H9 (cell line): ENCODE results near the gene PSMB3. TPM values are rescaled to one million over a fixed set of nuclear protein-coding genes. Genes with fewer than 3 reads are reported as not detected.

Experiments used
- DNase-seq: peaks from one replicate; pipeline ENCODE4 v3.0.0-alpha.2; 2017
- H2AFZ ChIP-seq: one replicate; pipeline ENCODE4 v1.6.1; 2013; ENCODE audit warnings: mild to moderate bottlenecking, low read length, control low read depth, moderate library complexity
- H2AK5ac ChIP-seq: 2 replicates; pipeline ENCODE4 v1.6.1; 2013; ENCODE audit warnings: low read length, control low read depth, mixed read lengths; ENCODE audit not compliant: insufficient read length
- H2BK120ac ChIP-seq: one replicate; pipeline ENCODE4 v1.6.1; 2013; ENCODE audit warnings: low read depth, mild to moderate bottlenecking, low read length, control low read depth, inconsistent platforms; ENCODE audit not compliant: poor library complexity, severe bottlenecking
- H2BK12ac ChIP-seq: 2 replicates; pipeline ENCODE4 v1.6.1; 2013; ENCODE audit warnings: low read length, control low read depth, mixed read lengths, low read depth; ENCODE audit not compliant: insufficient read length
- H2BK15ac ChIP-seq: 2 replicates; pipeline ENCODE4 v1.6.1; 2013; ENCODE audit warnings: low read depth, low read length, control low read depth
- H2BK20ac ChIP-seq: one replicate; pipeline ENCODE4 v1.6.1; 2013; ENCODE audit warnings: low read depth, mild to moderate bottlenecking, low read length, control low read depth, inconsistent platforms; ENCODE audit not compliant: poor library complexity, severe bottlenecking
- H2BK5ac ChIP-seq: 2 replicates; pipeline ENCODE4 v1.6.1; 2013; ENCODE audit warnings: low read length, control low read depth, mixed read lengths; ENCODE audit not compliant: insufficient read length
- H3K14ac ChIP-seq: 2 replicates; pipeline ENCODE4 v1.6.1; 2013; ENCODE audit warnings: low read length, control low read depth; ENCODE audit not compliant: insufficient read depth
- H3K18ac ChIP-seq: 2 replicates; pipeline ENCODE4 v1.6.1; 2013; ENCODE audit warnings: low read depth, mild to moderate bottlenecking, mixed read lengths, low read length, control low read depth; ENCODE audit not compliant: insufficient read length
- H3K23ac ChIP-seq: 2 replicates; pipeline ENCODE4 v1.6.1; 2013; ENCODE audit warnings: low read length, control low read depth, mixed read lengths, low read depth; ENCODE audit not compliant: insufficient read length
- H3K23me2 ChIP-seq: 2 replicates; pipeline ENCODE4 v1.6.1; 2013; ENCODE audit warnings: low read depth, mild to moderate bottlenecking, mixed read lengths, low read length, control low read depth; ENCODE audit not compliant: insufficient read length, poor library complexity, severe bottlenecking
- H3K27ac ChIP-seq: 2 replicates; pipeline ENCODE4 v1.5.1; 2013; ENCODE audit warnings: low read length, control low read depth, mixed read lengths, low read depth; ENCODE audit not compliant: insufficient read length
- H3K27me3 ChIP-seq: 2 replicates; pipeline ENCODE4 v1.6.1; 2013; ENCODE audit warnings: low read length, control low read depth, inconsistent platforms; ENCODE audit not compliant: insufficient read depth
- H3K4ac ChIP-seq: 2 replicates; pipeline ENCODE4 v1.6.1; 2013; ENCODE audit warnings: low read depth, mild to moderate bottlenecking, control low read depth, inconsistent platforms, low read length, moderate library complexity
- H3K4me1 ChIP-seq: 2 replicates; pipeline ENCODE4 v1.6.1; 2013; ENCODE audit warnings: low read length, control low read depth, inconsistent platforms; ENCODE audit not compliant: insufficient read depth
- H3K4me2 ChIP-seq: 2 replicates; pipeline ENCODE4 v1.6.1; 2013; ENCODE audit warnings: low read length, control low read depth, mixed read lengths; ENCODE audit not compliant: insufficient read length, insufficient read depth
- H3K56ac ChIP-seq: 2 replicates; pipeline ENCODE4 v1.6.1; 2013; ENCODE audit warnings: low read depth, mild to moderate bottlenecking, mixed read lengths, low read length, control low read depth; ENCODE audit not compliant: insufficient read length
- H3K79me1 ChIP-seq: 2 replicates; pipeline ENCODE4 v1.6.1; 2013; ENCODE audit warnings: low read depth, mild to moderate bottlenecking, moderate library complexity, low read length, control low read depth, inconsistent platforms; ENCODE audit not compliant: insufficient read depth, poor library complexity, severe bottlenecking
- H3K79me2 ChIP-seq: 2 replicates; pipeline ENCODE4 v1.6.1; 2013; ENCODE audit warnings: low read length, control low read depth, inconsistent platforms; ENCODE audit not compliant: insufficient read depth
- H3K9ac ChIP-seq: 2 replicates; pipeline ENCODE4 v1.6.1; 2013; ENCODE audit warnings: low read length, control low read depth, mixed read lengths; ENCODE audit not compliant: insufficient read length; ENCODE audit errors: extremely low read depth
- H3K9me3 ChIP-seq: one replicate; pipeline ENCODE4 v1.6.1; 2013; ENCODE audit warnings: low read depth, low read length, inconsistent platforms; ENCODE audit not compliant: control insufficient read depth
- H3T11ph ChIP-seq: one replicate; pipeline ENCODE4 v1.6.1; 2013; ENCODE audit warnings: mild to moderate bottlenecking, low read length, control low read depth, inconsistent platforms
- H4K20me1 ChIP-seq: one replicate; pipeline ENCODE4 v1.6.1; 2013; ENCODE audit not compliant: control insufficient read depth, insufficient read length, insufficient read depth
- H4K5ac ChIP-seq: 2 replicates; pipeline ENCODE4 v1.6.1; 2013; ENCODE audit warnings: low read depth, mild to moderate bottlenecking, mixed read lengths, low read length, control low read depth; ENCODE audit not compliant: insufficient read length
- H4K8ac ChIP-seq: replicated peaks from 2 replicates; pipeline ENCODE4 v1.6.1; 2013; ENCODE audit warnings: low read length, control low read depth, mixed read lengths, low read depth; ENCODE audit not compliant: insufficient read length
- H4K91ac ChIP-seq: 2 replicates; pipeline ENCODE4 v1.6.1; 2013; ENCODE audit warnings: low read depth, mild to moderate bottlenecking, moderate library complexity, mixed read lengths, low read length, control low read depth; ENCODE audit not compliant: insufficient read length
- H3K27ac Mint-ChIP-seq, 3 experiments: 2 replicates in 2 of 3; 3 replicates in 1 of 3; pipeline ENCODE4 v1.8.0; 2020 to 2021; ENCODE audit warnings: mixed read lengths in 3 of 3, mild to moderate bottlenecking in 1 of 3, moderate library complexity in 1 of 3
- H3K27me3 Mint-ChIP-seq: 2 replicates; pipeline ENCODE4 v1.8.0; 2021; ENCODE audit warnings: low read depth, mild to moderate bottlenecking, moderate library complexity, mixed read lengths
- H3K36me3 Mint-ChIP-seq, 3 experiments: 2 replicates in 2 of 3; 3 replicates in 1 of 3; pipeline ENCODE4 v1.8.0; 2020 to 2021; ENCODE audit warnings: low read depth in 3 of 3, mixed read lengths in 3 of 3; ENCODE audit not compliant: insufficient read depth in 1 of 3
- H3K4me1 Mint-ChIP-seq, 2 experiments: 2 replicates each; pipeline ENCODE4 v1.8.0; 2020; ENCODE audit warnings: mixed read lengths in 2 of 2
- H3K4me3 Mint-ChIP-seq, 2 experiments: 2 replicates in 1 of 2; 3 replicates in 1 of 2; pipeline ENCODE4 v1.8.0; 2020 to 2021; ENCODE audit warnings: mild to moderate bottlenecking in 2 of 2, mixed read lengths in 2 of 2, moderate library complexity in 1 of 2
- H3K9me3 Mint-ChIP-seq, 2 experiments: 2 replicates in 1 of 2; 3 replicates in 1 of 2; pipeline ENCODE4 v1.8.0; 2020; ENCODE audit warnings: mild to moderate bottlenecking in 2 of 2, mixed read lengths in 2 of 2, moderate library complexity in 1 of 2
- WGBS: extraction: QIAGEN DNeasy Blood & Tissue Kit; methylation state at CpG from one replicate; pipeline ENCODE4 v1.1.7; 2013; ENCODE audit warnings: missing lambda C conversion rate, low lambda C conversion rate, mixed read lengths; ENCODE audit not compliant: insufficient read length; ENCODE audit errors: extremely low coverage; 5-methylcytosine and 5-hydroxymethylcytosine counted together
- long read RNA-seq: library from polyadenylated mRNA; unstranded; transcript quantifications from one replicate; pipeline ENCODE4 v2.0.0, GENCODE V29; 2020
- total RNA-seq: library from RNA; stranded (reverse); gene quantifications from 2 replicates; pipeline ENCODE4 v1.2.1, GENCODE V29; 2021
- TF ChIP-seq, protein P1 (sequence below): fragments of 200-600 bp; sonication (generic); conservative IDR thresholded peaks from 3 replicates; pipeline ENCODE4 v1.8.0; 2021; ENCODE audit warnings: antibody characterized with exemption, mild to moderate bottlenecking

Gene PSMB3
- 242 and 252 TPM in 2 replicates for total RNA-seq
- long read RNA-seq, transcript PSMB3-211 (6 exons, 773 nt), result major isoform, 151 of 161 reads
- long read RNA-seq, partial matches to known transcripts, result 4 of 161 reads
- long read RNA-seq, other reads (novel, unspliced or antisense), result 1 of 161 reads

- H3K36me3 Mint-ChIP-seq, result peaks cover 17 to 28% (median 25%) of the 10 kb centered on the region in 3 experiments
- 0 out of 2 replicates have a peak, but pooled peaks cover 2% of the 10 kb centered on the region for H3K79me2 ChIP-seq
- peak within 1 kb of the TSS; percentile 97 for H3K4me3 Mint-ChIP-seq
Observed at GRCh38 chr17:38752308-38753070, at the start of gene PSMB3. Gene PSMB3 (plus strand): TSS chr17:38752741. CDS start chr17:38752827, 86 bp downstream.

More at GRCh38 chr17:38752308-38753070, at the start of gene PSMB3:
- no peaks in the 10 kb centered on the region for H3K79me1 ChIP-seq
- no peak within 1 kb of the TSS for H2BK12ac ChIP-seq
- no peak within 1 kb of the TSS for H4K91ac ChIP-seq
- H3K18ac ChIP-seq, result peak within 1 kb of the TSS; percentile 68
- no peak within 1 kb of the TSS for H3K4ac ChIP-seq
- no peak within 1 kb of the TSS for H3K56ac ChIP-seq
- no peak within 1 kb of the TSS for H2BK20ac ChIP-seq
- H3K14ac ChIP-seq, result peak within 1 kb of the TSS; percentile 74
- peaks cover 29% of the 10 kb centered on the region for H3K23me2 ChIP-seq
- no peak within 1 kb of the TSS for H2BK120ac ChIP-seq
- H3K27me3 Mint-ChIP-seq, result peaks cover 11% of the 10 kb centered on the region
- peak within 1 kb of the TSS; percentile 83 for H3K9ac ChIP-seq
- DNase-seq, result peak; percentile 100
- WGBS, result no CpG with 5 or more reads among the region's 44 CpGs
- H3K9me3 Mint-ChIP-seq, result peaks cover 0 to 3% of the 10 kb centered on the region in 2 experiments; a peak in 2 of 5 replicates
- TF ChIP-seq, protein P1, sequence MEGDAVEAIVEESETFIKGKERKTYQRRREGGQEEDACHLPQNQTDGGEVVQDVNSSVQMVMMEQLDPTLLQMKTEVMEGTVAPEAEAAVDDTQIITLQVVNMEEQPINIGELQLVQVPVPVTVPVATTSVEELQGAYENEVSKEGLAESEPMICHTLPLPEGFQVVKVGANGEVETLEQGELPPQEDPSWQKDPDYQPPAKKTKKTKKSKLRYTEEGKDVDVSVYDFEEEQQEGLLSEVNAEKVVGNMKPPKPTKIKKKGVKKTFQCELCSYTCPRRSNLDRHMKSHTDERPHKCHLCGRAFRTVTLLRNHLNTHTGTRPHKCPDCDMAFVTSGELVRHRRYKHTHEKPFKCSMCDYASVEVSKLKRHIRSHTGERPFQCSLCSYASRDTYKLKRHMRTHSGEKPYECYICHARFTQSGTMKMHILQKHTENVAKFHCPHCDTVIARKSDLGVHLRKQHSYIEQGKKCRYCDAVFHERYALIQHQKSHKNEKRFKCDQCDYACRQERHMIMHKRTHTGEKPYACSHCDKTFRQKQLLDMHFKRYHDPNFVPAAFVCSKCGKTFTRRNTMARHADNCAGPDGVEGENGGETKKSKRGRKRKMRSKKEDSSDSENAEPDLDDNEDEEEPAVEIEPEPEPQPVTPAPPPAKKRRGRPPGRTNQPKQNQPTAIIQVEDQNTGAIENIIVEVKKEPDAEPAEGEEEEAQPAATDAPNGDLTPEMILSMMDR, result no peak
- no peak within 1 kb of the TSS for H2AFZ ChIP-seq
- no peaks in the 10 kb centered on the region for H3K9me3 ChIP-seq
- no peak within 1 kb of the TSS for H4K5ac ChIP-seq
- no peak within 1 kb of the TSS for H2BK15ac ChIP-seq
- peak within 1 kb of the TSS; percentile 88 to 98 (median 98) for H3K27ac Mint-ChIP-seq
- H3K4me2 ChIP-seq, result peak within 1 kb of the TSS; percentile 98
- H4K8ac ChIP-seq, result no peak within 1 kb of the TSS
- no peak within 1 kb of the TSS for H2BK5ac ChIP-seq
- H3K4me1 Mint-ChIP-seq, result peaks cover 20% of the 10 kb centered on the region in 2 experiments
- no peak within 1 kb of the TSS for H3K23ac ChIP-seq
- H3K27ac ChIP-seq, result no peak within 1 kb of the TSS
- no peak within 1 kb of the TSS for H3T11ph ChIP-seq
- no peaks in the 10 kb centered on the region for H4K20me1 ChIP-seq
- no peaks in the 10 kb centered on the region for H3K27me3 ChIP-seq
- no peak within 1 kb of the TSS for H2AK5ac ChIP-seq
- H3K4me1 ChIP-seq, result no peaks in the 10 kb centered on the region
